ENCODE data around the gene LAMC2.

Gene LAMC2

DNA sequence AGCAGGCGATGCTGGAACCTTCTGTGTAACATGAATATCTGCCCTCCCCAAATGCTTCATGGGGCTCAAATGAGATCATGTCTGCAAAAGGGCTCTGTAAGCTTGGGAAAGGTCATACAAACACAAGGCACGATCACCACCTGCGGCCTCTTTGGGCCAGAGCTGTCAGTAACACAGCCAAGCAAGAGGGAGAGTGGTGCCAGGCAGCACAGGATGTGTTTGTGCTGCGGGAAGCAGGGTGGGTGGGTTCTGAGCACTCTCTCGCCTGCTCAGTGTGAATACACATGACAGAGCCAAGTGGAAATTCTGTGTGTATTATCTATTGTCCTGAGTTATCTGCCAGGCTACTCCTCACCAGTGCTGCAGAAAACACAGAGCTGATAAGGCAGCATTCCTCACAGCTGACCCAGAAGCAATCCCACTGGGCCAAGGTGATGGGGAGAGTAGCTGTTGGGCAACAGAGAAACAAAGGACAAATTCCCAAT, 101.2 kb downstream of the LAMC2 start:
- DNase-seq (ENCODE audit: low spot score) = no peak

GRCh38 chr1:183288583-183288982, 102.5 kb downstream of the LAMC2 start:
- no peak for DNase-seq (ENCODE audit: low spot score)

GRCh38 chr1:183289051-183289496, 103.0 kb downstream of the LAMC2 start:
- DNase-seq (ENCODE audit: low spot score) = no peak

GRCh38 chr1:183290628-183291027, 104.6 kb downstream of the LAMC2 start:
- DNase-seq (ENCODE audit: low spot score) = no peak

DNA sequence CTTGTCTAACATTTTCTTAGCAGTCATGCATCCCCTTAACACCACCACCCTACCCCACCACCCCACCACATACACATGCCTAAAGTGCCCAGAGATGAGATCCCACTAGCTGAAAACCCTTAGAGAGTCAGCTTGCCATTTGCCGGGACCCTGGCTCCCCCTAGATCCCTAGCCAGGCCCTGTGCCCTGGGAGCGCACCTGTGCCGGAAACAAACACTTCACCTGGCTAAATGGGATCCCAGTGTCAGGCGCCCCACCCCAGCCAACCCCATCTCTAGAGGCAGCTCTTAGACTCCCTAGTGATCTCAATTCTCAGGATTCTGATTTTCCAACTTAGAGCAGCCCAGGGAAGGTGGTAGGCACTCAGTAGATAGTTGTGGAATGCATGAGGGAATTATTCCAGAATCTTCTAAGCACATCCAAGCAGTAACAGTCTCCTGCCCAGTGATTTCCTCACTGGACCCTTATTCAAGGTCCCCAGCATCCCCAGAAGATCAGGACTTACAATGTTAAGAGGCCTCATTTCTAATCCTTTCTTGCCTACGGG, 105.2 kb downstream of the LAMC2 start:
- DNase-seq (ENCODE audit: low spot score) = no peak

DNA sequence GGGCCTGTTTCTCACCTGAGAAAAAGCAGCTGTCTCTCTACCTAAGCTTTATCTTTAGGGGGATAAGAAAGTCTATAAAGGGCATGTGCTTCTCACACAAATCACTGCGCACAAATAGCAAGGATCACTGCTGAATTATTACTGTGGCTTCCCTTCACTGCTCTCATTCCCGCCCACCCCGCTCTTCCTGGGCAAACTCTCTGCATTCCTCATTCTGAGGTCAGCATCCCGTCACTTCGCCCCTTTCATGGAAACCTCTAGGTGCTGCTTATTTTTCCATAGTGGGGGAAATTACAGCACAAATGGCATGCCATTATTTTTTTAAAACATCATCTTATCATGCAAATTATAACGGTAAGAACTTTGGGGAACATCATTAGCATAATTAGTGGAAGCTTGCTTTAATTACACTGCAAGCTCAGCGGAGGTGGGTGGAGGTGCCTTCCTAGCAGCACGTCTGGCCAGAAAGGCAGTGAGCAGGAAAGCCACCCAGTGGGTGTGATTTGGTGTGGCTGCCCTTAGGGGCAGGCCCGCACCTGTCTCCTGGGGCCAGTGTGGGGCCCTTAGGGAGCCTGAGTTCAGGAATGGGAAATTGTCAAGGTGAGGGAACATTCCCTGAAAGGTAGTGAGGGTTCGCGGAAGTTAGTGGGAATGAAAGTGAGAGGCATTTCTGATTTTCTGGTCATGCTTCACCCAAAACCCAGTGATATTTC, 105.9 kb downstream of the LAMC2 start:
- DNase-seq (ENCODE audit: low spot score) = no peak

GRCh38 chr1:183293241-183293640, 107.2 kb downstream of the LAMC2 start:
- no peak for DNase-seq (ENCODE audit: low spot score)

DNA sequence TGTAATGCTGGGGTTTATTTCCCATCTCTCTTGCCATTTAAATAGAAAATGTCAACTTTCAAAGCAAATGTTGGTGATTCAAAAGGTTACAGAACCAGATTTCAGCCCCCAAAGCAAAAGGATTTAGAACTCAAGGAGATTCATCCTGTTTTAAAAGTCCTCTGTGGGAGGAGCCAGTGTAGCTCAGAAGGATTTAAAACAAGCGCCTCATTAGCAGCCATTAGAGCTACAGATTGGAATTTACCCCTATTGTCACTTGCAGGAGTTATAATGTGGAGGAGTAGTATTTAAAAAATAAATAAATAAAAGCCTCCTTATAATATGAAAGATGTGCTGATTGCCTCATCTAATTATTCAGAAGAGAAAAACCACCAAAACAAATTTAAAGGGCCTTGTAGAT, 107.8 kb downstream of the LAMC2 start:
- no peak for DNase-seq (ENCODE audit: low spot score)

Data from LoVo (cell line).